ENCODE data around the gene PRPF40A.

DNA sequence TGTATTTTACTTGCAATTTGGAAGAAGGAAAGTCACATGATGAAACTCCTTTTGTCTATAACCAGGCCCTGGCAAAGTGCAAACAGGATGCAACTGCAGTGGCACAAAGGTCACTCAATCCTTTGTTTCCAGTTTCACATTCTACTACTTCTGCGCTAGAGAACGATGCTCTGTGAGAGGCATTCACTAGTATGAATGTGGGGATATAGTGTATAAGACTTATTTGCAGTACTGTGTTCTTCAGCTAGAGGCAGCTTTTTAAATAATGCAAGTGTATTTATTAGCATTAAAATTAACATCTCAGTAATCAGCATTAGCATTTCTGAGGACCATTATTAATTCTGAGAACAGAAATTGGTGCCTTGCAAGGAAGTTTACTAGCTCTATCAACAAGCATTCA lies 68.9 kb downstream of the PRPF40A start:
- TF ChIP-seq SSRP1 (CRISPR knock-in tag; IDR thresholded peaks at IDR 0.05) (0 out of 2 replicates have a peak, but pooled peaks have one; percentile 4), TGIF2 (CRISPR knock-in tag; IDR thresholded peaks at IDR 0.05) (no peak), SMAD3 (CRISPR knock-in tag; IDR thresholded peaks at IDR 0.05) (no peak), POLR2A (IDR thresholded peaks at IDR 0.05; ENCODE audit: insufficient read depth in 1 of 2, low read depth in 2 of 2, low read length in 2 of 2) (no peak), ZSCAN22 (CRISPR knock-in tag; IDR thresholded peaks at IDR 0.05) (no peak), CTCF (CRISPR knock-in tag; IDR thresholded peaks at IDR 0.05) (no peak), TCF12 (IDR thresholded peaks at IDR 0.05) (no peak), TCF12 (CRISPR knock-in tag; IDR thresholded peaks at IDR 0.05) (no peak), FOSL1 (CRISPR knock-in tag; IDR thresholded peaks at IDR 0.05; ENCODE audit: borderline replicate concordance) (no peak), ZNF552 (CRISPR knock-in tag; IDR thresholded peaks at IDR 0.05; ENCODE audit: borderline replicate concordance) (no peak)
- TF ChIP-seq, protein P1, sequence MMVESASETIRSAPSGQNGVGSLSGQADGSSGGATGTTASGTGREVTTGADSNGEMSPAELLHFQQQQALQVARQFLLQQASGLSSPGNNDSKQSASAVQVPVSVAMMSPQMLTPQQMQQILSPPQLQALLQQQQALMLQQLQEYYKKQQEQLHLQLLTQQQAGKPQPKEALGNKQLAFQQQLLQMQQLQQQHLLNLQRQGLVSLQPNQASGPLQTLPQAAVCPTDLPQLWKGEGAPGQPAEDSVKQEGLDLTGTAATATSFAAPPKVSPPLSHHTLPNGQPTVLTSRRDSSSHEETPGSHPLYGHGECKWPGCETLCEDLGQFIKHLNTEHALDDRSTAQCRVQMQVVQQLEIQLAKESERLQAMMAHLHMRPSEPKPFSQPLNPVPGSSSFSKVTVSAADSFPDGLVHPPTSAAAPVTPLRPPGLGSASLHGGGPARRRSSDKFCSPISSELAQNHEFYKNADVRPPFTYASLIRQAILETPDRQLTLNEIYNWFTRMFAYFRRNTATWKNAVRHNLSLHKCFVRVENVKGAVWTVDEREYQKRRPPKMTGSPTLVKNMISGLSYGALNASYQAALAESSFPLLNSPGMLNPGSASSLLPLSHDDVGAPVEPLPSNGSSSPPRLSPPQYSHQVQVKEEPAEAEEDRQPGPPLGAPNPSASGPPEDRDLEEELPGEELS (CRISPR knock-in tag; IDR thresholded peaks at IDR 0.05), result no peak

Data from HepG2 (cell line).